ENCODE data around the gene TLE4. TPM values are rescaled to one million over a fixed set of nuclear protein-coding genes. Genes with fewer than 3 reads are reported as not detected.
A peak's percentile ranks its signal among the peaks of the same experiment; 100 is the strongest.

The TLE4 gene
- total RNA-seq, 4 donors from 2014 or later = 26.1 to 85.0 (median 43.0) TPM

DNA sequence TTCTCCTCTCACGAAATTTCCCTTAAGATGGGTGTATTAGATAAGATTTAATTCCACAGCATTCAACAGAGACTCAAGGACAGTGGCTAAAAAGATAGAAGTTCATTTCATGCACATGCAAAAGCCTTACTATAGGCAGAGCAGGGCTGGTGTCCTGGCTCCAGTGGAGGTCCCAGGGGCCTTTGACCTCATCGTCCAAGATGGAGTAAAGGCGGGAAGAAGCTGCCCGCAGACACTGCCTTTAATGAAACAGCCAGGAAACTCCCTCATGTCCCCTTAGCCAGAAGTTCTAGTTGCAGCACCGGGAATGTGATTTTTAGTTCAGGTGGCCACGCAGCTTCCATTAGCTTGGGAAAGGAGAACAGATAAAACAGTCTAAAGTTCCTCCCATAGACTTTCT, 190.3 kb downstream of the TLE4 start:
- DNase-seq = no peak
- no peak overlapping the region for H3K4me3 ChIP-seq
- H3K4me1 ChIP-seq = no peaks in the 10 kb centered on the region
- TF ChIP-seq, protein P1, sequence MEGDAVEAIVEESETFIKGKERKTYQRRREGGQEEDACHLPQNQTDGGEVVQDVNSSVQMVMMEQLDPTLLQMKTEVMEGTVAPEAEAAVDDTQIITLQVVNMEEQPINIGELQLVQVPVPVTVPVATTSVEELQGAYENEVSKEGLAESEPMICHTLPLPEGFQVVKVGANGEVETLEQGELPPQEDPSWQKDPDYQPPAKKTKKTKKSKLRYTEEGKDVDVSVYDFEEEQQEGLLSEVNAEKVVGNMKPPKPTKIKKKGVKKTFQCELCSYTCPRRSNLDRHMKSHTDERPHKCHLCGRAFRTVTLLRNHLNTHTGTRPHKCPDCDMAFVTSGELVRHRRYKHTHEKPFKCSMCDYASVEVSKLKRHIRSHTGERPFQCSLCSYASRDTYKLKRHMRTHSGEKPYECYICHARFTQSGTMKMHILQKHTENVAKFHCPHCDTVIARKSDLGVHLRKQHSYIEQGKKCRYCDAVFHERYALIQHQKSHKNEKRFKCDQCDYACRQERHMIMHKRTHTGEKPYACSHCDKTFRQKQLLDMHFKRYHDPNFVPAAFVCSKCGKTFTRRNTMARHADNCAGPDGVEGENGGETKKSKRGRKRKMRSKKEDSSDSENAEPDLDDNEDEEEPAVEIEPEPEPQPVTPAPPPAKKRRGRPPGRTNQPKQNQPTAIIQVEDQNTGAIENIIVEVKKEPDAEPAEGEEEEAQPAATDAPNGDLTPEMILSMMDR (IDR thresholded peaks at IDR 0.05) = no peak
- H3K27ac ChIP-seq = no peak overlapping the region
- no peaks in the 10 kb centered on the region for H3K27me3 ChIP-seq
- no peaks in the 10 kb centered on the region for H3K36me3 ChIP-seq
- no peaks in the 10 kb centered on the region for H3K9me3 ChIP-seq

DNA sequence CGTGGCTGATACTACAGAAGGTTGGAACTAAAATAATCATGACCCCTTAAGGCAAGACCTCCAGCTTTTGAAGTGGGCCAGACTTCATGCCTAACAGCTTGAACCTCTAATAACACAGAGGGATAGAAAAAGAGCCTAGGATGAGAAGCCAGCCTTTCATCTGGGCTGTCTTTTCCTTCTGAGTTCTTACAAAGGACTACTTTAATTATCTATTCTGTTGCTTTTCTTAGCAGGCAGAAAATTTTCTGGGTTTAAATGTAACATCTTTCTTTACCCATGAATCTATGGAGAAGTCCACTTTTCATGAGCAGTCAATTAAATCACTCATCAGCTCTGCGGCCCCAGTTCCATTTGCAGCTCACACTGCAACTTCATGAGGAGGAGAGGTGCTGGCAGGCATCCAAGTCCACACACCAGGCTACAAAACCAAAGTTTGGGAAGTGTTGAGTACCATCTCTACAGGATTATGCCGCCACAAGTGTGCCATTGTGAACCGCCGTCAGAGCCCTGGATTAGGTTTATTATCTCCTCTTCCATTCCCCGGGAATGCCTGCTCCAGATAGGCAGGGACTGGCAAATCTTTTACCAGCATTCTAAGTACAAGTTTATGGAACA, 192.0 kb downstream of the TLE4 start:
- Histone ChIP-seq H3K9me3 (no peaks in the 10 kb centered on the region), H3K4me1 (no peaks in the 10 kb centered on the region), H3K36me3 (no peaks in the 10 kb centered on the region), H3K4me3 (no peak overlapping the region), H3K27ac (peak overlapping the region in 1 of 4 donors; percentile 24), H3K27me3 (no peaks in the 10 kb centered on the region)
- DNase-seq = no peak
- TF ChIP-seq POLR2A (IDR thresholded peaks at IDR 0.05) = no peak
- TF ChIP-seq, protein P1 (IDR thresholded peaks at IDR 0.05) = no peak

- Histone ChIP-seq H3K27ac (peak overlapping the region in 2 of 4 donors; percentile 24 to 30), H3K36me3 (no peaks in the 10 kb centered on the region), H3K4me1 (no peaks in the 10 kb centered on the region), H3K9me3 (no peaks in the 10 kb centered on the region), H3K27me3 (no peaks in the 10 kb centered on the region), H3K4me3 (no peak overlapping the region)
- DNase-seq = peak in 1 of 3 donors; percentile 49
- TF ChIP-seq POLR2A (IDR thresholded peaks at IDR 0.05) = no peak
- TF ChIP-seq, protein P1 (IDR thresholded peaks at IDR 0.05) = no peak
Observed at GRCh38 chr9:79764374-79764773, 192.6 kb downstream of the TLE4 start.

DNA sequence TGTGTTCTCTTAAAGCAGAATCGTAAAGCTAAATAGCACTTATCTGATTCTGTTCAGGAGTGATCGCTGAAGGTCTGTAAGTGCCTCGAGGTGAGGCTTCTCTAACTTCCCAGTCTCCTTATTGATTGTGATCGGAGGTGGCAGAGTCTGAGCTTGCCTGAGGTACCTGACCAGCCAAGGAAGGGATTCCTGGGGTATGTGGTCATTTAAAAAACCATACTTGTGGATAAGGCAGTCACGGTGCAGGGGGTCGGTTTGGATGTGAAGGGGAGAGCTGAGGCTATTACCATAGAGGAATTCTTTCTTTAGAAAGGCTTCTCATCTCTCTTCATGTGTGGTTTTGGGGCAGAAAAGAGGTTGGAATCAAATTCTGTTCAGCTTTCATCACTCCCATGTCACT, 193.7 kb downstream of the TLE4 start:
- TF ChIP-seq POLR2A (IDR thresholded peaks at IDR 0.05) = no peak
- TF ChIP-seq, protein P1 (IDR thresholded peaks at IDR 0.05) = no peak
- H3K4me3 ChIP-seq = no peak overlapping the region
- no peaks in the 10 kb centered on the region for H3K36me3 ChIP-seq
- H3K27ac ChIP-seq = no peak overlapping the region
- no peak for DNase-seq
- no peaks in the 10 kb centered on the region for H3K9me3 ChIP-seq
- H3K27me3 ChIP-seq = no peaks in the 10 kb centered on the region
- H3K4me1 ChIP-seq = no peaks in the 10 kb centered on the region

DNA sequence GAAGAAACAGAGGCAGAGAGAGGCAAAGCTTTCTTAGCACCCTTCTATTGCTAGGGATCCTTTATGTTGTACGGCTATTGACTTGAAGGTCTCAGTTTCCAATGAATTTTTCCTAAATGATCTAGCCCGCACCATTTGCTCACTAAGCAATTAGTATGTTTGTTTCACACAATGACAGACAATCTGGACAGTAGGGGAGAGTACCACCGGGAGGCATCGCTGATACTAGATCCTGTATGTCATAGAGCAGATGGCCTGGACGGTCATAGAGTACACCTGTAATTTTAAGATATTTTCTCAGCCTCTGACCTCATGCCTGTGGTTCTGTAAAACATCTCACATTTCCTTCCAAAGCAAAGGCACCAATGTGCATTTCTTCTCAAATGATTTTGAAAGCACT, 194.3 kb downstream of the TLE4 start:
- TF ChIP-seq, protein P1 (IDR thresholded peaks at IDR 0.05) = no peak
- TF ChIP-seq POLR2A (IDR thresholded peaks at IDR 0.05) = no peak
- no peak for DNase-seq
- Histone ChIP-seq H3K27ac (no peak overlapping the region), H3K27me3 (no peaks in the 10 kb centered on the region), H3K4me3 (no peak overlapping the region), H3K9me3 (no peaks in the 10 kb centered on the region), H3K36me3 (no peaks in the 10 kb centered on the region), H3K4me1 (no peaks in the 10 kb centered on the region)

- DNase-seq = no peak
- TF ChIP-seq, protein P1 (IDR thresholded peaks at IDR 0.05) = no peak
- TF ChIP-seq POLR2A (IDR thresholded peaks at IDR 0.05) = no peak
- Histone ChIP-seq H3K4me1 (no peaks in the 10 kb centered on the region), H3K9me3 (no peaks in the 10 kb centered on the region), H3K27ac (no peak overlapping the region), H3K27me3 (no peaks in the 10 kb centered on the region), H3K4me3 (no peak overlapping the region), H3K36me3 (no peaks in the 10 kb centered on the region)
Observed at GRCh38 chr9:79768194-79768593, 196.4 kb downstream of the TLE4 start.

Data from Peyer's patch (tissue), 4 donors.